Measurements from ENCODE around the gene LRMDA. TPM values are rescaled to one million over a fixed set of nuclear protein-coding genes. Genes with fewer than 3 reads are reported as not detected.

Gene LRMDA
- total and polyA plus RNA-seq, 2 of the 13 experiments (the other 11 are each of a cell fraction or from before 2014, with no cell fraction given): 13.4 to 22.0 TPM

DNA sequence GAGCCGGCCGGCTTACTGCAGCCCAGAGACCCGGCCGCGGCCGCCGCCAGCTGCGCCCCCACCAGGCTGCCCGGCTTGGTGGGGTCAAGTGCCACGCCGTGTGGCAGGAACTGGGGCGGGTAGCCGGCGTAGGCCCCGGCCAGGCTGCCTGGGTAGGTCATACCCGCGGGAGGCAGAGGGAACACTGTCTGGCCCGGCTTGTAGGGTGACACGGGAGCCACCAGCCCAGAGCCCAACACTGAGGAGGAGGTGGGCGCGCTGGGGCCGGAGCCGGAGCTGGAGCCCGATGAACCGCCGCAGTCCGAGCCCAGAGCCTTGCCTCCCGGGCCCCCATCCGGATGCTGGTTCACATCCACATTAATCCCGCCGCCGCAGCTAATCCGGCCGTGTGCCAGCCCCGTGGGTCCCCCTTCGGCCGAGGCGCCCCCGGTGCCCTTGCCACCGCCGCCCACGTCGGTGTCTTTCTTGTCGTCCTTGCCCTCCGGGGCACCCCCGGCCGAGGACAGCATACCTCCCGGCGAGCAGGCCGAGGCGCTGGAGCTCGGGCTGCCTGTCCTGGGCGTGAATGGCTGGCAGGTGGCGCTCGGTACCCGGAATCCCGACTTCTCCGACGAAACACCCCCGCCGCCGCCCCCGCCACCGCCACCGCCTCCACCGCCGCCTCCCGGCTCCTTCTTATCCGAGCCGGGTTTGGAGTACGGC, 31.8 kb upstream of the LRMDA start (continued):
- TF ChIP-seq ZNF784 (CRISPR knock-in tag; IDR thresholded peaks at IDR 0.05; ENCODE audit: borderline replicate concordance) (no peak), ZNF841 (CRISPR knock-in tag; IDR thresholded peaks at IDR 0.05; ENCODE audit: borderline replicate concordance) (0 out of 2 replicates have a peak, but pooled peaks have one; percentile 35), ZFX (CRISPR knock-in tag; IDR thresholded peaks at IDR 0.05; ENCODE audit: low read depth) (peak; percentile 46; the same call in 1 of the 2 replicates), AGO2 (optimal IDR thresholded peaks at IDR 0.05; ENCODE audit: low read depth, low read length) (peak; percentile 13), GABPB1 (CRISPR knock-in tag; IDR thresholded peaks at IDR 0.05) (0 out of 2 replicates have a peak, but pooled peaks have one; percentile 36), ZNF224 (CRISPR knock-in tag; IDR thresholded peaks at IDR 0.05) (no peak), ZSCAN22 (CRISPR knock-in tag; IDR thresholded peaks at IDR 0.05) (no peak), ATF4 (CRISPR knock-in tag; IDR thresholded peaks at IDR 0.05) (0 out of 4 replicates have a peak, but pooled peaks of 1 of the 2 experiments have one; percentile 21), EHMT2 (IDR thresholded peaks at IDR 0.05; ENCODE audit: borderline replicate concordance, low read depth, low read length) (no peak), RBFOX2 (IDR thresholded peaks at IDR 0.05; ENCODE audit: low read depth, low read length) (peak; percentile 45), CENPX (CRISPR knock-in tag; IDR thresholded peaks at IDR 0.05) (no peak)
- TF ChIP-seq, protein P1, sequence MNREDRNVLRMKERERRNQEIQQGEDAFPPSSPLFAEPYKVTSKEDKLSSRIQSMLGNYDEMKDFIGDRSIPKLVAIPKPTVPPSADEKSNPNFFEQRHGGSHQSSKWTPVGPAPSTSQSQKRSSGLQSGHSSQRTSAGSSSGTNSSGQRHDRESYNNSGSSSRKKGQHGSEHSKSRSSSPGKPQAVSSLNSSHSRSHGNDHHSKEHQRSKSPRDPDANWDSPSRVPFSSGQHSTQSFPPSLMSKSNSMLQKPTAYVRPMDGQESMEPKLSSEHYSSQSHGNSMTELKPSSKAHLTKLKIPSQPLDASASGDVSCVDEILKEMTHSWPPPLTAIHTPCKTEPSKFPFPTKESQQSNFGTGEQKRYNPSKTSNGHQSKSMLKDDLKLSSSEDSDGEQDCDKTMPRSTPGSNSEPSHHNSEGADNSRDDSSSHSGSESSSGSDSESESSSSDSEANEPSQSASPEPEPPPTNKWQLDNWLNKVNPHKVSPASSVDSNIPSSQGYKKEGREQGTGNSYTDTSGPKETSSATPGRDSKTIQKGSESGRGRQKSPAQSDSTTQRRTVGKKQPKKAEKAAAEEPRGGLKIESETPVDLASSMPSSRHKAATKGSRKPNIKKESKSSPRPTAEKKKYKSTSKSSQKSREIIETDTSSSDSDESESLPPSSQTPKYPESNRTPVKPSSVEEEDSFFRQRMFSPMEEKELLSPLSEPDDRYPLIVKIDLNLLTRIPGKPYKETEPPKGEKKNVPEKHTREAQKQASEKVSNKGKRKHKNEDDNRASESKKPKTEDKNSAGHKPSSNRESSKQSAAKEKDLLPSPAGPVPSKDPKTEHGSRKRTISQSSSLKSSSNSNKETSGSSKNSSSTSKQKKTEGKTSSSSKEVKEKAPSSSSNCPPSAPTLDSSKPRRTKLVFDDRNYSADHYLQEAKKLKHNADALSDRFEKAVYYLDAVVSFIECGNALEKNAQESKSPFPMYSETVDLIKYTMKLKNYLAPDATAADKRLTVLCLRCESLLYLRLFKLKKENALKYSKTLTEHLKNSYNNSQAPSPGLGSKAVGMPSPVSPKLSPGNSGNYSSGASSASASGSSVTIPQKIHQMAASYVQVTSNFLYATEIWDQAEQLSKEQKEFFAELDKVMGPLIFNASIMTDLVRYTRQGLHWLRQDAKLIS (CRISPR knock-in tag; IDR thresholded peaks at IDR 0.05): no peak
- TF ChIP-seq, protein P2, sequence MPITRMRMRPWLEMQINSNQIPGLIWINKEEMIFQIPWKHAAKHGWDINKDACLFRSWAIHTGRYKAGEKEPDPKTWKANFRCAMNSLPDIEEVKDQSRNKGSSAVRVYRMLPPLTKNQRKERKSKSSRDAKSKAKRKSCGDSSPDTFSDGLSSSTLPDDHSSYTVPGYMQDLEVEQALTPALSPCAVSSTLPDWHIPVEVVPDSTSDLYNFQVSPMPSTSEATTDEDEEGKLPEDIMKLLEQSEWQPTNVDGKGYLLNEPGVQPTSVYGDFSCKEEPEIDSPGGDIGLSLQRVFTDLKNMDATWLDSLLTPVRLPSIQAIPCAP (CRISPR knock-in tag; IDR thresholded peaks at IDR 0.05; ENCODE audit: low read depth): no peak
- TF ChIP-seq, protein P3, sequence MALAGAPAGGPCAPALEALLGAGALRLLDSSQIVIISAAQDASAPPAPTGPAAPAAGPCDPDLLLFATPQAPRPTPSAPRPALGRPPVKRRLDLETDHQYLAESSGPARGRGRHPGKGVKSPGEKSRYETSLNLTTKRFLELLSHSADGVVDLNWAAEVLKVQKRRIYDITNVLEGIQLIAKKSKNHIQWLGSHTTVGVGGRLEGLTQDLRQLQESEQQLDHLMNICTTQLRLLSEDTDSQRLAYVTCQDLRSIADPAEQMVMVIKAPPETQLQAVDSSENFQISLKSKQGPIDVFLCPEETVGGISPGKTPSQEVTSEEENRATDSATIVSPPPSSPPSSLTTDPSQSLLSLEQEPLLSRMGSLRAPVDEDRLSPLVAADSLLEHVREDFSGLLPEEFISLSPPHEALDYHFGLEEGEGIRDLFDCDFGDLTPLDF (CRISPR knock-in tag; IDR thresholded peaks at IDR 0.05): no peak
- TF ChIP-seq, protein P4, sequence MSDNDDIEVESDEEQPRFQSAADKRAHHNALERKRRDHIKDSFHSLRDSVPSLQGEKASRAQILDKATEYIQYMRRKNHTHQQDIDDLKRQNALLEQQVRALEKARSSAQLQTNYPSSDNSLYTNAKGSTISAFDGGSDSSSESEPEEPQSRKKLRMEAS (IDR thresholded peaks at IDR 0.05): no peak; the same call in 1 of the 2 replicates
- TF ChIP-seq, protein P5, sequence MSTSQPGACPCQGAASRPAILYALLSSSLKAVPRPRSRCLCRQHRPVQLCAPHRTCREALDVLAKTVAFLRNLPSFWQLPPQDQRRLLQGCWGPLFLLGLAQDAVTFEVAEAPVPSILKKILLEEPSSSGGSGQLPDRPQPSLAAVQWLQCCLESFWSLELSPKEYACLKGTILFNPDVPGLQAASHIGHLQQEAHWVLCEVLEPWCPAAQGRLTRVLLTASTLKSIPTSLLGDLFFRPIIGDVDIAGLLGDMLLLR (CRISPR knock-in tag; IDR thresholded peaks at IDR 0.05): no peak
- TF ChIP-seq, protein P6, sequence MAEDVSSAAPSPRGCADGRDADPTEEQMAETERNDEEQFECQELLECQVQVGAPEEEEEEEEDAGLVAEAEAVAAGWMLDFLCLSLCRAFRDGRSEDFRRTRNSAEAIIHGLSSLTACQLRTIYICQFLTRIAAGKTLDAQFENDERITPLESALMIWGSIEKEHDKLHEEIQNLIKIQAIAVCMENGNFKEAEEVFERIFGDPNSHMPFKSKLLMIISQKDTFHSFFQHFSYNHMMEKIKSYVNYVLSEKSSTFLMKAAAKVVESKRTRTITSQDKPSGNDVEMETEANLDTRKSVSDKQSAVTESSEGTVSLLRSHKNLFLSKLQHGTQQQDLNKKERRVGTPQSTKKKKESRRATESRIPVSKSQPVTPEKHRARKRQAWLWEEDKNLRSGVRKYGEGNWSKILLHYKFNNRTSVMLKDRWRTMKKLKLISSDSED (CRISPR knock-in tag; IDR thresholded peaks at IDR 0.05): 0 out of 2 replicates have a peak, but pooled peaks have one; percentile 17

Data from HepG2 (cell line).